HUES6 (cell line): ENCODE measurements around the gene VIM.

Source experiments
- H3K27ac ChIP-seq: 2 replicates; pipeline ENCODE4 v1.7.0; 2013; ENCODE audit warnings: low read depth, mild to moderate bottlenecking, low read length, inconsistent platforms
- H3K27me3 ChIP-seq: 2 replicates; pipeline ENCODE4 v1.6.1; 2013; ENCODE audit warnings: low read length; ENCODE audit not compliant: control insufficient read depth, insufficient read depth
- H3K36me3 ChIP-seq: 2 replicates; pipeline ENCODE4 v1.6.1; 2013; ENCODE audit warnings: low read length; ENCODE audit not compliant: control insufficient read depth, insufficient read depth
- H3K4me1 ChIP-seq: 2 replicates; pipeline ENCODE4 v1.6.1; 2013; ENCODE audit warnings: low read length; ENCODE audit not compliant: control insufficient read depth, insufficient read depth
- H3K4me3 ChIP-seq: 2 replicates; pipeline ENCODE4 v1.5.1; 2013; ENCODE audit warnings: low read depth, low read length
- H3K9ac ChIP-seq: one replicate; pipeline ENCODE4 v1.6.1; 2013; ENCODE audit warnings: mild to moderate bottlenecking, low read length
- H3K9me3 ChIP-seq: 2 replicates; pipeline ENCODE4 v1.6.1; 2013; ENCODE audit warnings: low read depth, low read length; ENCODE audit not compliant: control insufficient read depth, insufficient read depth

VIM gene

DNA sequence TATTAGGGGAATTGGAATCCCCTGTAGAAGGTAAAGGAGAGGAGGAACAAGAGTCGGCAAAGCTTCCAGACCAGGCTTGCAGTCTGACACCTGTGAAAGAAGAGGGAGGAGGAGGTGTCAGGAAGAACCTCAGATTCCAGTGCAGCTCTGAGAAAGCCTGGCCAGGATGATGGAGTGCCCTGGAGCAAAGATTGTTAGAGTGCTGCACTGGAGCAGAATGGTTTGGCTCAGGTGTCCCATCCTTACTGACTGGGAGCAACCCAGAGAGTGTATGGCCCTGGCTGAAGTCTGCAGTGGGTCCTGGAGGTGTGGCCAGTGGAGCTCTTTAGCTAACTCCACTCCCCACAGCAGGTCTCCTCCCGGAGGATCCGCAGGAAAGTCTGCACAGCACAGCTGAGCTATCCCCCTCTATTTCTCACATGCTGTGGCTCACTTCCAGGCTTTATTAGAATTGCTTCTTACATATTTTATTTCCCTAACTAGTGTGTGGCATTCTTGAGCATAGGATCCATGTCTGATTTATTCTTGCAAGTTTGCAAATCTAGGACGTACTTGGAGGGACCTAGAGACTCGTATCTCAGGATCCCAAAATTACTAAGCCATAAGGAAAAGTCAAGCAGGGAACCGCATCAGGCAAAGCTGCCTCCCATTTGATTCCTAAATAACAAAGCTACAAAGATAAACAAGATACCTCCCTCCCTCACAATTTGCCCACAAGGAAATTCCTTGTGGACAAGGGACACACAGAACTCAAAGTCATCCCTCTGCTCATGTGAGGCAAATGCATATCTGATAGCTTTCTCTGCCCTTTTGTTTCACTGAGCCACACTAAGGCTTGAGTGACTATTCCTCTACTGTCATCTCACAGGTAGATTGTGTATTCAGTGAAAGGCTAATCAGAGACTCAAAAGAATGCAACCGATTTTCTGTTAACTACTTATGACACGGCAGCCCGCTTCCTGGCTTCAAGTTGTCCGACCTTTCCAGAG is 58.8 kb downstream of the VIM start:
- Histone ChIP-seq H3K36me3 (no peaks in the 10 kb centered on the region), H3K9ac (no peak overlapping the region), H3K9me3 (peaks cover 18% of the 10 kb centered on the region), H3K4me3 (no peak overlapping the region), H3K27ac (no peak overlapping the region), H3K27me3 (no peaks in the 10 kb centered on the region), H3K4me1 (peaks cover 7% of the 10 kb centered on the region; the same call in 1 of the 2 replicates)
